GM23248 (cell line): ENCODE data around the gene PIAS3.

Experiments used
- EZH2 ChIP-seq: fragments of 200-600 bp; sonication (generic); IDR thresholded peaks from 2 replicates; pipeline ENCODE4 v1.6.1; 2018; ENCODE audit warnings: antibody characterized with exemption, mild to moderate bottlenecking; ENCODE audit not compliant: insufficient read depth, poor library complexity, severe bottlenecking
- EZH2phosphoT487 ChIP-seq: fragments of 200-600 bp; sonication (generic); IDR thresholded peaks from 2 replicates; pipeline ENCODE4 v1.6.1; 2018; ENCODE audit warnings: antibody characterized with exemption, moderate library complexity, mild to moderate bottlenecking, low read depth; ENCODE audit not compliant: insufficient read depth

DNA sequence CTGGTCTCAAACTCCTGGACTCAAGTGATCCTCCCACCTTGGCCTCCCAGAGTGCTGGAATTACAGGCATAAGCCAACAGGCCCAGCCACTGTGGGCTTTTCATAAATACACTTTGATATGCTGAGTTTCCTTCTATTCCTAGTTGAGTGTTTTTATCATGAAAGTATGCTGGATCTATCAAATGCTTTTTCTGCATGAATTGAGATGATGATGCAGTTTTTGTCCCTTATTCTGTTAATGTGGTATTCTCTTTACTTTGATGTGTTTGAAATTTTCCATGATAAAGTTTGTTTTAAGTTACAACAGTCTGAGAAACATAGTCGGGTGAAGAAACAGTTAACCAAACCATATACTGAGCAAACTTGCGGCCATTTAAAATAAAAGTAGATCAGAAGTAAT, 59.1 kb downstream of the PIAS3 start:
- TF ChIP-seq EZH2phosphoT487 (no peak), EZH2 (no peak)
